ENCODE measurements around the gene CCL4.

DNA sequence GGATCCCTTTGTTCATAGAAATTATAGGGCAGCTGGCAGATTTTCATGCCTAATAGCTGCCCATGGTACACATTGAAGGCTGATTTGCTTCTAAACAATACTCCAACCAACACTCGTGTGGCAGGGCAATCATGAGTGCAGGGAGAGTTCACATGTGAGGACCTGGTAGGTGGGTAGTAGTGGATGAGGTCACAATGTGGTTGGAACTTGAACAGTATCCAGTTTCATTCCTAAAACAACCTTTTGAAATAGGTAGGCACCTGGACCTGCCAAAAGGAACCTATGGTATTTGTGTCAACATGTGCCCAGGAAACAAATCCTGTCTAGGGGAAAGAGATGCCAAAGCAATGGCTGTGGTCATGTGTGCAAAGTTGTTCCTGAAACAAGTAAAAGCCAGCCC is 32.8 kb downstream of the CCL4 start:
- TF ChIP-seq, protein P1, sequence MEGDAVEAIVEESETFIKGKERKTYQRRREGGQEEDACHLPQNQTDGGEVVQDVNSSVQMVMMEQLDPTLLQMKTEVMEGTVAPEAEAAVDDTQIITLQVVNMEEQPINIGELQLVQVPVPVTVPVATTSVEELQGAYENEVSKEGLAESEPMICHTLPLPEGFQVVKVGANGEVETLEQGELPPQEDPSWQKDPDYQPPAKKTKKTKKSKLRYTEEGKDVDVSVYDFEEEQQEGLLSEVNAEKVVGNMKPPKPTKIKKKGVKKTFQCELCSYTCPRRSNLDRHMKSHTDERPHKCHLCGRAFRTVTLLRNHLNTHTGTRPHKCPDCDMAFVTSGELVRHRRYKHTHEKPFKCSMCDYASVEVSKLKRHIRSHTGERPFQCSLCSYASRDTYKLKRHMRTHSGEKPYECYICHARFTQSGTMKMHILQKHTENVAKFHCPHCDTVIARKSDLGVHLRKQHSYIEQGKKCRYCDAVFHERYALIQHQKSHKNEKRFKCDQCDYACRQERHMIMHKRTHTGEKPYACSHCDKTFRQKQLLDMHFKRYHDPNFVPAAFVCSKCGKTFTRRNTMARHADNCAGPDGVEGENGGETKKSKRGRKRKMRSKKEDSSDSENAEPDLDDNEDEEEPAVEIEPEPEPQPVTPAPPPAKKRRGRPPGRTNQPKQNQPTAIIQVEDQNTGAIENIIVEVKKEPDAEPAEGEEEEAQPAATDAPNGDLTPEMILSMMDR (IDR thresholded peaks at IDR 0.05): no peak
- TF ChIP-seq POLR2A (IDR thresholded peaks at IDR 0.05): no peak
